HUDEP-2 (cell line): ENCODE data around the gene HNRNPLL.
"Not testable (repeated sequence)": the region's sequence is repeated elsewhere in the genome, so short reads cannot be mapped to it uniquely, and the experiment has no call there.

Source experiments
- DNase-seq, 76 experiments: peaks; one replicate each; lab custom pipeline; 2025; ENCODE audit not compliant: unreplicated experiment in 76 of 76; lab: John Stamatoyannopoulos, UW

Gene HNRNPLL

GRCh38 chr2:38557217-38557616, 45.5 kb downstream of the HNRNPLL start:
- DNase-seq, result no peak

- DNase-seq, result no peak
These were observed 46.5 kb downstream of the HNRNPLL start for GRCh38 chr2:38556006-38556801.

- peak in 9 of 76 experiments; percentile 8 to 38 (median 20) for DNase-seq
These were observed 47.6 kb downstream of the HNRNPLL start for GRCh38 chr2:38554973-38555595.

- DNase-seq, result no peak
These were observed 49.2 kb downstream of the HNRNPLL start for GRCh38 chr2:38553554-38553953.

- peak in 71 of 76 experiments; percentile 16 to 85 (median 65) for DNase-seq
These were observed 50.5 kb downstream of the HNRNPLL start for GRCh38 chr2:38552259-38552658.

- DNase-seq, result no peak
These were observed 51.0 kb downstream of the HNRNPLL start for GRCh38 chr2:38551746-38552145.

GRCh38 chr2:38551171-38551570, 51.6 kb downstream of the HNRNPLL start:
- DNase-seq, result no peak

GRCh38 chr2:38549851-38550250, 52.9 kb downstream of the HNRNPLL start:
- DNase-seq, result no peak

- DNase-seq, result no peak
These were observed 53.5 kb downstream of the HNRNPLL start for GRCh38 chr2:38549071-38549704.

GRCh38 chr2:38547791-38548190, 54.9 kb downstream of the HNRNPLL start:
- no peak for DNase-seq

- no peak for DNase-seq
These were observed 56.1 kb downstream of the HNRNPLL start for GRCh38 chr2:38546585-38546984.

GRCh38 chr2:38546064-38546463, 56.7 kb downstream of the HNRNPLL start:
- no peak for DNase-seq

GRCh38 chr2:38542248-38542631, 60.5 kb downstream of the HNRNPLL start:
- not testable (repeated sequence) for DNase-seq

GRCh38 chr2:38540580-38541286, 62.0 kb downstream of the HNRNPLL start:
- DNase-seq, result no peak

- DNase-seq, result peak in 2 of 76 experiments; percentile 8
These were observed 63.6 kb downstream of the HNRNPLL start for GRCh38 chr2:38539086-38539485.

GRCh38 chr2:38537937-38538525, 64.7 kb downstream of the HNRNPLL start:
- DNase-seq, result no peak

GRCh38 chr2:38537296-38537695, 65.4 kb downstream of the HNRNPLL start:
- not testable (repeated sequence) for DNase-seq

- DNase-seq, result peak in 64 of 76 experiments; percentile 6 to 81 (median 54)
These were observed 66.8 kb downstream of the HNRNPLL start for GRCh38 chr2:38535744-38536506.

GRCh38 chr2:38535404-38535743, 67.4 kb downstream of the HNRNPLL start:
- no peak for DNase-seq
